LNCaP clone FGC (cell line): ENCODE data around the gene SH2D3C.

Experiments
- DNase-seq: peaks from one replicate; pipeline ENCODE4 v3.0.0-alpha.2; 2011; ENCODE audit warnings: low read depth
- H3K4me3 ChIP-seq: 2 replicates; pipeline ENCODE4 v1.5.1; 2011; ENCODE audit warnings: mild to moderate bottlenecking, low read depth, low read length, control low read depth
- TF ChIP-seq, protein P1 (sequence below): IDR thresholded peaks from 2 replicates; pipeline ENCODE4 v1.5.1; 2012; ENCODE audit warnings: mild to moderate bottlenecking; ENCODE audit not compliant: control insufficient read depth, insufficient read depth; ENCODE audit errors: extremely low read depth

Gene SH2D3C, protein sequence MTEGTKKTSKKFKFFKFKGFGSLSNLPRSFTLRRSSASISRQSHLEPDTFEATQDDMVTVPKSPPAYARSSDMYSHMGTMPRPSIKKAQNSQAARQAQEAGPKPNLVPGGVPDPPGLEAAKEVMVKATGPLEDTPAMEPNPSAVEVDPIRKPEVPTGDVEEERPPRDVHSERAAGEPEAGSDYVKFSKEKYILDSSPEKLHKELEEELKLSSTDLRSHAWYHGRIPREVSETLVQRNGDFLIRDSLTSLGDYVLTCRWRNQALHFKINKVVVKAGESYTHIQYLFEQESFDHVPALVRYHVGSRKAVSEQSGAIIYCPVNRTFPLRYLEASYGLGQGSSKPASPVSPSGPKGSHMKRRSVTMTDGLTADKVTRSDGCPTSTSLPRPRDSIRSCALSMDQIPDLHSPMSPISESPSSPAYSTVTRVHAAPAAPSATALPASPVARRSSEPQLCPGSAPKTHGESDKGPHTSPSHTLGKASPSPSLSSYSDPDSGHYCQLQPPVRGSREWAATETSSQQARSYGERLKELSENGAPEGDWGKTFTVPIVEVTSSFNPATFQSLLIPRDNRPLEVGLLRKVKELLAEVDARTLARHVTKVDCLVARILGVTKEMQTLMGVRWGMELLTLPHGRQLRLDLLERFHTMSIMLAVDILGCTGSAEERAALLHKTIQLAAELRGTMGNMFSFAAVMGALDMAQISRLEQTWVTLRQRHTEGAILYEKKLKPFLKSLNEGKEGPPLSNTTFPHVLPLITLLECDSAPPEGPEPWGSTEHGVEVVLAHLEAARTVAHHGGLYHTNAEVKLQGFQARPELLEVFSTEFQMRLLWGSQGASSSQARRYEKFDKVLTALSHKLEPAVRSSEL

DNA sequence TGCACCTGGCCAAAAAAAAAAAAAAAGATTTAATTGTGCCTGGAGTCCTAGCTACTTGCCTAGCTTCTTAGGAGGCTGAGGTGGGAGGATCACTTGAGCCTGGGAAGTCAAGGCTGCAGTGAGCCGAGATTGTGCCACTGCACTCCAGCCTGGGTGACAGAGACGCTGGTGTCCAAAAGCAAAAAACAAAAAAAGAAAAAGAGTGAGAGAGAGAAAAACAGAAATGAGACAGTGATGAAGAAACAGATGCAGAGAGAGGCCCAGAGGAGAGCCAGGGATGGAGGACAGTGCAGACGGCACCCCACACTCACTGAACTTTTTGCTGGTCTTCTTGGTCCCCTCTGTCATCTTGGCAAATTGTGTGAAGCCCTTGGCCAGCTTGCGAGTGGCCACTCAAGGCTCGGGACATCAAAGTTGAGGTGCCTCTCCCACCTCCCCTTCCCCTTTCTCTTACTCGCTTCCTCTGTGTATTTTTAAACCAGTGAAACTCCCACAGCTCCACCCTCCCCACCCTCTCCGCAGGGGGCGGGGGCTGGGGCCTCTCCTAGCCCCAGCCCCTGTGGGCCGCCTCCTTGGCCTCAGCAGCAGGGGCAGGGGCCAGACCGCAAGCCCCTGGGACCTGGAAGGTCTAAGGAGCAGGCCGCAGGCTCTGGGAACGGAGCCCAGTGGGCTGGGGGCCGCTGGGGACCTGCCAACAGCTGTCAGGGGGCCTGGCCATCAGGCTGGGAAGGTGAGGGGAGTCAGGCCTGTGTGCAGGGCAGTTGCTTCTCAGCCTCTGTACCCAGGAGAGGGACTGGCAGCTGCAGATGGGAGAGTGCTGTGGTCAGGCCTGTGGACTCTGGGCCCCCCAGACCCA lies at the start of gene SH2D3C:
Gene SH2D3C, minus strand, starts transcription at position 387 of the 856 bp plus-strand sequence. Its CDS starts 39 bp downstream, at position 348.
- TF ChIP-seq, protein P1, sequence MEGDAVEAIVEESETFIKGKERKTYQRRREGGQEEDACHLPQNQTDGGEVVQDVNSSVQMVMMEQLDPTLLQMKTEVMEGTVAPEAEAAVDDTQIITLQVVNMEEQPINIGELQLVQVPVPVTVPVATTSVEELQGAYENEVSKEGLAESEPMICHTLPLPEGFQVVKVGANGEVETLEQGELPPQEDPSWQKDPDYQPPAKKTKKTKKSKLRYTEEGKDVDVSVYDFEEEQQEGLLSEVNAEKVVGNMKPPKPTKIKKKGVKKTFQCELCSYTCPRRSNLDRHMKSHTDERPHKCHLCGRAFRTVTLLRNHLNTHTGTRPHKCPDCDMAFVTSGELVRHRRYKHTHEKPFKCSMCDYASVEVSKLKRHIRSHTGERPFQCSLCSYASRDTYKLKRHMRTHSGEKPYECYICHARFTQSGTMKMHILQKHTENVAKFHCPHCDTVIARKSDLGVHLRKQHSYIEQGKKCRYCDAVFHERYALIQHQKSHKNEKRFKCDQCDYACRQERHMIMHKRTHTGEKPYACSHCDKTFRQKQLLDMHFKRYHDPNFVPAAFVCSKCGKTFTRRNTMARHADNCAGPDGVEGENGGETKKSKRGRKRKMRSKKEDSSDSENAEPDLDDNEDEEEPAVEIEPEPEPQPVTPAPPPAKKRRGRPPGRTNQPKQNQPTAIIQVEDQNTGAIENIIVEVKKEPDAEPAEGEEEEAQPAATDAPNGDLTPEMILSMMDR, result no peak
- no peak for DNase-seq
- no peak within 1 kb of the TSS for H3K4me3 ChIP-seq

DNA sequence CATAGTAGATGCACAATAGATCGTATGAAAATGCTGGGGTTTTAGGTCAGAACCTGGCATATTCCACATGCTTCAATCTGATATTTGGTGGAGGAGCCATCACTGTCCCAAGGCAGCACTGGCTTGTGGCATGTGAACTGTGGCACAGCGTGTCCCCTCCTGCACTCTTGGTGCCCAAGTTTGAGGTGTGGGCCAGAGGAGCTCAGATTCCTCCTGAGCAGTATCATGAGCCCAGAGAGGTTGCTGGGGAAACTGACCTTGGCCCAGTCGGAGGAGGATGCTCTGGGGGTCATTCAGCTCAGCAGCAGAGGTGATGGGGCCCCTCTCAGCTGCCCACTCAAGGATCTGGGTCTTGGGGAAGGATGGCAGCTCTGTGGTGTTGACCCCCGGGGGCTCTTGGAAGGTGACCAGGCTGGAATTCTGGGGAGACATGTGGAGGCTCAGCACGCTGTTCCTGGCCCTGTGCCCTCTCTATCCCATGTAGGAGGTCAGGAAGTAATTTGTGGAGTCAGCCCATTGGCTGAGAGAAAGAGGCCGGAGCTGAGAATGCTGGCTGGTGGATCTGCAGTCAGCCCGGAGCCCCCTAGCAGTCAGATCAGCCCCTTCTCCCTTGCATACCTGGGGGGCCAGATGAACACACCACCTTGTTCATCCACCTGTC lies 47.9 kb upstream of the SH2D3C start:
- no peak overlapping the region for H3K4me3 ChIP-seq
- TF ChIP-seq, protein P1, result no peak
- DNase-seq, result no peak

DNA sequence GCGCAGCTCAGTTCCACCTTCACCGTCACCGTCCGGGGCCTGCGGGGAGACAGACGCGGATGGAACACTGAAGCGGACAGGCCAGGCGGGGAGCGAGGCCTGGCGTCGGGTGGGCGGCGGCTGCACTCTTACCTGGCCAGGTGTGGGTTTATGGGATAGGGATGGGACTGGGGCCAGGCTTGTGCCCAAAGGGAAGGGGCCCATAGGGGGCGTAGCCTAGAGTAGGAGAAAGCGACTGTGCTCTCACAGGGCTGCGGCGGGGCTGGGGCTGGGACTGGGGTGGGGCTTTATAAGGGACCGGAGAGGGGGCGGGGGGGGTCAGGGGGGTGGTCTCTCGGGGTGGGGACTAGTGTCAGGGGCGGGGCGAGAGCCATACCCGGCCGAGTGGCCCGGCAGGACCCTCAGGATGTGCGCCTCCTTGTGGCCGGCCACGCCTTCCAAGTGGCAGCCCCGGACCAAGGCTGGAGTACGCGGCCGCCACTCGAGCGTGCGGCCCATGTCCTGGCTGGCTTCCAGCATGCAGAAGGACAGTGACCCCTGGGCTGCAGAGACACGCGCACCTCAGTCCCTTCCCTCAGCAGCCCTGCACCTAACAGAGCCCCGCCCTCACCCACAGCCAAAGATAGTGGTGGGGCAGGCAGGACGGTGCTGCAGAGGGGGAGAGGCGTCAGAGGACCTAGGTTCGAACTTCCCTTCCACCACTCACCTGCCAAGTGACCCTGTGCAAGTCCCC lies 47.0 kb upstream of the SH2D3C start:
- H3K4me3 ChIP-seq, result no peak overlapping the region
- no peak for DNase-seq
- TF ChIP-seq, protein P1, result peak; percentile 41

DNA sequence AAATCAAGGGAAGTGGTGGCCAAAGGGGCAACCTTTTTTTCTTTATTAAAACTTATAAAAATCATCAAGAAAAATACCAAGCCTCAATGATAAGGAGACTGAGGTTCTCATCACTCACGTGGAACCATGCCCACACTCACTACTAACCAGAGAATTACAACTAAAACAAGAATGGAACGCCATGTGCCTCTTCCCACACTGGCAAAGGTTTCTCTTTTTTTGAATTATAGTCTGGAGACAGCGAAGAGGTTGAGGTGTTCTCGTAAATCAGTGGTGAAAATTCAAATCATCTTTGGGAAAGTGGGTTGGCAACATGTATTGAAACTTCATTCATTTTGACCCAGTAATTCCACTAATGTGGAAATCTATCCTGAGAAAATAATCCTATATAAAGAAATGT lies 43.6 kb upstream of the SH2D3C start:
- H3K4me3 ChIP-seq, result no peak overlapping the region
- TF ChIP-seq, protein P1, result no peak

DNA sequence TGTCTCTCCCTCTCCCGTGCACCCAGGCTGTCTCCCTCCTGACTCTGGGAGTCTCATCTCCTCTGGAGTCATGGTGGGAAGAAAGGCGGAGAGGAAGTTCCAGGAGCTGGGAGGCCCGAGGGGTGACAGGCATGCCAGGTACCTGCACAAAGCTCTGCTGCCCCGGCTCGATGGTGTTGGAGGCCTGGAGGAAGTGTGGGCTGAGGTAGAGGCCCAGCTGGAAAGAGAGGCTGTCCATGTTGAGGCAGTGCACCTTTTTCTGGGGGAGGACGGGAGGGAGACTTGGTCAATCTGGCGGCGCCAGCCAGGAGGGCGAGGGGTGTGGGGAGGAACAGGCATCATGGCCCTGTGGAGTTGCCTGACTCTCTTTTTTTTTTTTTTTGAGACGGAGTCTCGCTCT lies 40.1 kb upstream of the SH2D3C start:
- DNase-seq, result no peak
- TF ChIP-seq, protein P1, result no peak
- H3K4me3 ChIP-seq, result no peak overlapping the region

More for the DNA sequence above, 43.6 kb upstream of the SH2D3C start:
- no peak for DNase-seq
